Fibroblast of lung (primary cell): ENCODE data around the gene AKR1B15. TPM values are rescaled to one million over a fixed set of nuclear protein-coding genes. Genes with fewer than 3 reads are reported as not detected.

ENCODE experiments used
- DNase-seq, 2 donors: peaks; one replicate each; pipeline versions ENCODE4 v3.0.0 to v3.0.0-alpha.2; 2010; ENCODE audit warnings: low read depth in 2 of 2
- H2AFZ ChIP-seq: 2 replicates; pipeline ENCODE4 v1.5.1; 2012; ENCODE audit warnings: low read length, control low read depth, inconsistent platforms
- H3K27ac ChIP-seq: 2 replicates; pipeline ENCODE4 v1.5.1; 2011; ENCODE audit warnings: low read length, control low read depth; ENCODE audit not compliant: insufficient read depth
- H3K27me3 ChIP-seq: 2 replicates; pipeline ENCODE4 v1.5.1; 2011; ENCODE audit warnings: mild to moderate bottlenecking, low read length; ENCODE audit not compliant: control insufficient read depth, insufficient read depth
- H3K36me3 ChIP-seq: 2 replicates; pipeline ENCODE4 v1.5.1; 2011; ENCODE audit warnings: low read length; ENCODE audit not compliant: control insufficient read depth, insufficient read depth
- H3K4me1 ChIP-seq: 2 replicates; pipeline ENCODE4 v1.5.1; 2011; ENCODE audit warnings: low read length; ENCODE audit not compliant: control insufficient read depth, insufficient read depth; ENCODE audit errors: extremely low read depth
- H3K4me2 ChIP-seq: 2 replicates; pipeline ENCODE4 v1.5.1; 2011; ENCODE audit warnings: low read length, control low read depth; ENCODE audit not compliant: insufficient read depth; ENCODE audit errors: extremely low read depth
- H3K4me3 ChIP-seq, 4 experiments: fragments of 200-600 bp in 1 of 4; sonication (generic) in 1 of 4; replicated peaks in 1 of 4; 2 replicates each; pipeline ENCODE4 v1.5.1; 2011 to 2016; ENCODE audit warnings: low read length in 4 of 4, low read depth in 3 of 4, mild to moderate bottlenecking in 3 of 4, control low read depth in 2 of 4, inconsistent platforms in 1 of 4, mixed read lengths in 1 of 4; ENCODE audit not compliant: insufficient read depth in 1 of 4; ENCODE audit errors: control extremely low read depth in 1 of 4
- H3K79me2 ChIP-seq: 2 replicates; pipeline ENCODE4 v1.5.1; 2012; ENCODE audit warnings: mild to moderate bottlenecking, low read length, inconsistent platforms; ENCODE audit not compliant: control insufficient read depth, insufficient read depth
- H3K9ac ChIP-seq: 2 replicates; pipeline ENCODE4 v1.5.1; 2011; ENCODE audit warnings: mild to moderate bottlenecking, low read length, control low read depth; ENCODE audit not compliant: insufficient read depth
- H3K9me3 ChIP-seq: 2 replicates; pipeline ENCODE4 v1.5.1; 2012; ENCODE audit warnings: low read depth, low read length; ENCODE audit not compliant: control insufficient read depth, insufficient read depth
- H4K20me1 ChIP-seq: 2 replicates; pipeline ENCODE4 v1.5.1; 2011; ENCODE audit warnings: low read length; ENCODE audit not compliant: control insufficient read depth, insufficient read depth; ENCODE audit errors: extremely low read depth
- CTCF ChIP-seq, 2 donors: IDR thresholded peaks in 1 of 2; conservative IDR thresholded peaks in 1 of 2; 1 replicate in 1 of 2; 2 replicates in 1 of 2; pipeline ENCODE4 v1.5.1; 2011 to 2012; ENCODE audit warnings: low read length in 2 of 2, control low read depth in 1 of 2, inconsistent platforms in 1 of 2, low read depth in 1 of 2, mild to moderate bottlenecking in 1 of 2
- EZH2 ChIP-seq: IDR thresholded peaks from 2 replicates; pipeline ENCODE4 v1.5.1; 2012; ENCODE audit warnings: low read length, control low read depth, mild to moderate bottlenecking; ENCODE audit errors: missing control alignments
- polyA plus RNA-seq, 2 donors: library from polyadenylated mRNA; depleted of rRNA in 1 of 2; stranded (reverse) in 1 of 2; unstranded in 1 of 2; fragments of >200 nt; gene quantifications; 2 replicates each; pipeline ENCODE4 v1.2.1, GENCODE V29; 2011 to 2012; ENCODE audit warnings: missing spikeins in 1 of 2
- total RNA-seq: library from RNA; depleted of rRNA; stranded (reverse); fragments of >200 nt; gene quantifications from 2 replicates; pipeline ENCODE4 v1.2.1, GENCODE V29; 2014

AKR1B15 gene
- total and polyA plus RNA-seq, 2 donors (not counting 1 experiment from before 2014, with no cell fraction given), result not detected

DNA sequence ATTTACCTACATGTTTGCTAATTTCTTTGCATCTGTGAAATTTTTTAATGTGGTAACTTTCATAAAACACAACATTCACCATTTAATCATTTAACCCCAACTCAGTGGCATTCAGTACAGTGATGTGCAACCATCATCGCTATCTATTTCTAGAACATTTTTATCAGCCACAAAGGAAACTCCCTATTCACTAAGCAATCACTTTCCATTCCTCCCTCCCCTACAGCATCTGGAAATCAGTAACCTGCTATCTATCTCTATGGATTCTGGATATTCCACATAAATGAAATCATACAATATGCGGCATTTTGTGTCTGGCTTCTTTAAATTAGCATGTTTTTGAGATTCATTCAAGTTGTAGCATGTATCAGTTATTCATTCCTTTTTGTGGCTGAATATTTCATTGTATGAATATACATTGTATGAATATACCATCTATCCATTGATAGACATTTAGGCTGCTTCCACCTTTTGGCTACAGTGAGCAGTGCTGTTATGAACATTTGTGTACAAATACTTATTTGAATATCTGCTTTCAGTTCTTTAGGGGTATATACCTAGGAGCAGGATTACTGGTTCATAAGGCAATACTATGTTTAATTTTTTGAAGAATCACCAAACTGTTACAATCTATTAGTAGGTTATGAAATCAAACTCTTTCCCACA, 78.3 kb downstream of the AKR1B15 start:
- Histone ChIP-seq H4K20me1 (no peaks in the 10 kb centered on the region), H3K4me3 (no peak overlapping the region), H3K4me2 (no peak overlapping the region), H3K27ac (no peak overlapping the region), H3K27me3 (no peaks in the 10 kb centered on the region), H3K79me2 (no peaks in the 10 kb centered on the region), H3K36me3 (no peaks in the 10 kb centered on the region), H3K9me3 (no peaks in the 10 kb centered on the region), H3K9ac (no peak overlapping the region), H2AFZ (no peak overlapping the region), H3K4me1 (no peaks in the 10 kb centered on the region)
- TF ChIP-seq EZH2 (no peak), CTCF (conservative IDR thresholded peaks at IDR 0.05 in 1 of 2, IDR thresholded peaks at IDR 0.05 in 1 of 2; ENCODE audit: low read depth in 1 of 2, low read length in 2 of 2) (no peak)
- no peak for DNase-seq

- H3K4me2 ChIP-seq, result no peak overlapping the region
- H3K9ac ChIP-seq, result no peak overlapping the region
- H3K79me2 ChIP-seq, result no peaks in the 10 kb centered on the region
- H3K27ac ChIP-seq, result no peak overlapping the region
- H3K27me3 ChIP-seq, result no peaks in the 10 kb centered on the region
- no peaks in the 10 kb centered on the region for H3K36me3 ChIP-seq
- no peaks in the 10 kb centered on the region for H4K20me1 ChIP-seq
- H3K4me3 ChIP-seq, result no peak overlapping the region
- H3K4me1 ChIP-seq, result no peaks in the 10 kb centered on the region
- no peak for DNase-seq
- H2AFZ ChIP-seq, result no peak overlapping the region
- no peak for TF ChIP-seq EZH2
- TF ChIP-seq CTCF (conservative IDR thresholded peaks at IDR 0.05 in 1 of 2, IDR thresholded peaks at IDR 0.05 in 1 of 2; ENCODE audit: low read depth in 1 of 2, low read length in 2 of 2), result no peak
- no peaks in the 10 kb centered on the region for H3K9me3 ChIP-seq
Observed at GRCh38 chr7:134627775-134628153, 78.9 kb downstream of the AKR1B15 start.

DNA sequence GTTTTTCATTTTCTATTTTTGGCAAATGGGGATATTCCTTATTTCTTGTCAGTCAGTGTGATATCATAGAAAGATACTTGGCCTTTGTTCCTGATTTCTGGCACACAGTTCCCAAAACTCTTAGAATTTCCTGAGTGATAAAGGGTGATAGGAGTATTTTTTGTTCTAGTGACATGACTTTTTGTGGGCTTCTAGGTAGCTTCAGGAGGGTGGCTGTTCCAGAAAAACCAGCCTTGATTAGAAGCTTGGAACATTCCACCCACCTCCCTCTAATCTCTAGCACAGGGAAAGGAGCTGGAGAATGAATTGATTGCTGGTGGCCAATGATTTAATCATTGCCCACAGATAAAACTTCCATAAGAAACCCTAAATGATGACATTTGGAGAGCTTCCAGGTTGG, 80.5 kb downstream of the AKR1B15 start:
- no peak for DNase-seq
- no peak overlapping the region for H3K9ac ChIP-seq
- H2AFZ ChIP-seq, result no peak overlapping the region
- H3K9me3 ChIP-seq, result no peaks in the 10 kb centered on the region
- H3K27ac ChIP-seq, result no peak overlapping the region
- H3K79me2 ChIP-seq, result no peaks in the 10 kb centered on the region
- no peaks in the 10 kb centered on the region for H3K4me1 ChIP-seq
- no peak overlapping the region for H3K4me3 ChIP-seq
- no peaks in the 10 kb centered on the region for H4K20me1 ChIP-seq
- TF ChIP-seq CTCF (conservative IDR thresholded peaks at IDR 0.05 in 1 of 2, IDR thresholded peaks at IDR 0.05 in 1 of 2; ENCODE audit: low read depth in 1 of 2, low read length in 2 of 2), result no peak
- no peak overlapping the region for H3K4me2 ChIP-seq
- H3K36me3 ChIP-seq, result no peaks in the 10 kb centered on the region
- no peaks in the 10 kb centered on the region for H3K27me3 ChIP-seq

Other genes with a start within 250 kb of the AKR1B15 start
- gene SLC35B4, start 232.2 kb upstream of the AKR1B15 start, total RNA-seq, result 13.6 and 13.7 TPM in 2 replicates
- gene SLC35B4, start 232.2 kb upstream of the AKR1B15 start, polyA plus RNA-seq, result 20.1 and 23.2 TPM in 2 replicates
- 89.6 and 213 TPM in 2 replicates for gene AKR1B1, start 90.0 kb upstream of the AKR1B15 start, total RNA-seq
- 170 and 238 TPM in 2 replicates for gene AKR1B1, start 90.0 kb upstream of the AKR1B15 start, polyA plus RNA-seq
- gene AKR1B10, start 21.5 kb upstream of the AKR1B15 start, total RNA-seq, result 0.51 and 0.83 TPM in 2 replicates
- 0.87 TPM in 2 replicates for gene AKR1B10, start 21.5 kb upstream of the AKR1B15 start, polyA plus RNA-seq
- 19.0 and 25.8 TPM in 2 replicates for gene BPGM, start 97.7 kb downstream of the AKR1B15 start, total RNA-seq
- gene BPGM, start 97.7 kb downstream of the AKR1B15 start, polyA plus RNA-seq, result 24.0 and 29.7 TPM in 2 replicates
- 299 and 343 TPM in 2 replicates for gene CALD1, start 230.5 kb downstream of the AKR1B15 start, total RNA-seq
- 377 and 1,187 TPM in 2 replicates for gene CALD1, start 230.5 kb downstream of the AKR1B15 start, polyA plus RNA-seq